ENCODE data around the gene SLX9. TPM values are rescaled to one million over a fixed set of nuclear protein-coding genes. Genes with fewer than 3 reads are reported as not detected.

SLX9 gene
- total RNA-seq, 1 donor: 5.2 TPM

DNA sequence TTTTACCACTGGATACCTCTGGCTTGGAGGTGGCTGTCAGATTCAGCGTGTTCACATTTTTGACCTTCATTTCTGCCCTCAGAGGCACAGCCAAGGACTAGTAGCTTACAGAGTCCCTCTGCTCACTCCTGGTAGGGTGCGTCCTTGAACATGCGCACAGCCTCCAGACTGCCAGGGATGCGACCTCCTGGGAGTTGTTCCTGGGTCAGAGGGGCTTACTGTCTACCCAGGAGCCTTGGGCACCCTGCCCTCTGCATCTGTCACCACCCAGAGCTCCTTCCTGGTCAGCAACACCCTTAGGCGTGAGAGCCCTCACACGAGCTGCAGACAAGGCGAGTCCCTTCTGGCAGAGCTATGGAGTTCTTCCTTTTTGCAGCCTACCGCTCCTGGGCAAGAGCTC is 1.7 kb downstream of the SLX9 start:
- Histone ChIP-seq H3K27me3 (ENCODE audit: insufficient read depth, low read length) (no peaks in the 10 kb centered on the region), H3K4me3 (ENCODE audit: low read length) (no peak overlapping the region), H3K4me1 (ENCODE audit: insufficient read depth, low read length) (peaks cover 30% of the 10 kb centered on the region), H3K9me3 (ENCODE audit: low read depth, low read length) (no peaks in the 10 kb centered on the region)

DNA sequence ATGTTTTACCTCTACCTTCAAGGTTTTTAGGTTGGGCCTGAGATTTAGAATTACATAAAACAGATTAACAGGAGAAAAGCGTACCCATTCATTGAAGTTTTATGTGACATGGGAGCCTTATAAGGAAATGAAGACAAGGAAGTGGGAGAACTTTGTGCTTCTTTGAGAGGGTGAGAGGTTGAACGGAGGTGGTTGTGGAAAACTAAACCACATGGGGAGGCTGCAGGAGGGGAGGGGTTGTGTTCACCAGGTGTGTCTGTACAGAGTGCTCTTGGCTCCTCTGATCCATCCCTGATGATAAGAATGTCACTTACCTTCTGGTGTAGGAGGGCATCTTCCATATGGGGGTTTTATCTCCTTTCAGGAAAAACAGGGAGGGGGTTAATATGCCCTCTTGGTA is 2.7 kb downstream of the SLX9 start:
- Histone ChIP-seq H3K4me3 (ENCODE audit: low read length) (no peak overlapping the region), H3K27me3 (ENCODE audit: insufficient read depth, low read length) (no peaks in the 10 kb centered on the region), H3K4me1 (ENCODE audit: insufficient read depth, low read length) (peaks cover 30% of the 10 kb centered on the region), H3K9me3 (ENCODE audit: low read depth, low read length) (no peaks in the 10 kb centered on the region)

DNA sequence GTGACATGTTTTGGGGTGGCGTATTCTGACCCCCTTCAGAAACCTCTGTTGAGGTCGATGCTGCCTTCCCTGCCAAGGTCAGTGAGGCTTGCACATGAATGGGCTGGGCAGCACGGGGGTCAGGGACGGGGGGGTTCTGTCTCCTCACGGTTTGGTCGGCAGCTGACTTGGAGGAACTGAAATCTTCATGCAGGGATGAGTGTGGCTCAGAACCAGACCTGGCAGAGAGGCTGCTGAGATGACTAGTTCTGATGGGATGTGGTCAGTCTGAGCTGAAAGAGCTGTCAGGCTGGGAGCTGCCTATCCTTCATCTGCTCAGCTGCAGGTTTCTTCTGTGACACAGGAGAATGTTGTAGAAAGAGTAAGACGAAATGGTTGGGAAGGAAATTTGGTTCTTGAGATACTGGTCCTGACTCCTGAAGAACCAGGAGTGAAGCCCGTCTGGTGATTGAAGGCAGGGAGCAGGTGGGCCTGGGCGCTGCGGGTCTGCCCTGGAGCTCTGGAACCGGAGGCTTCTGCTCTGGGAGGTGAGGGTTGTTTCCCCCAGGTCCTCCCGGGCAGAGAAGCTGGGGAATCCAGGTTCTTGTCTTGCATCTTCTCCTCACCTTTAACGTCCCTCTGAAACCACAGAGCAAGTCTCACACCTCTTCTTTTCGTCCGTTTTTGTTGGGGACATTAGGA is 3.3 kb downstream of the SLX9 start:
- peaks cover 30% of the 10 kb centered on the region for H3K4me1 ChIP-seq (ENCODE audit: insufficient read depth, low read length)
- no peaks in the 10 kb centered on the region for H3K9me3 ChIP-seq (ENCODE audit: low read depth, low read length)
- H3K4me3 ChIP-seq (ENCODE audit: low read length): no peak overlapping the region
- no peaks in the 10 kb centered on the region for H3K27me3 ChIP-seq (ENCODE audit: insufficient read depth, low read length)

DNA sequence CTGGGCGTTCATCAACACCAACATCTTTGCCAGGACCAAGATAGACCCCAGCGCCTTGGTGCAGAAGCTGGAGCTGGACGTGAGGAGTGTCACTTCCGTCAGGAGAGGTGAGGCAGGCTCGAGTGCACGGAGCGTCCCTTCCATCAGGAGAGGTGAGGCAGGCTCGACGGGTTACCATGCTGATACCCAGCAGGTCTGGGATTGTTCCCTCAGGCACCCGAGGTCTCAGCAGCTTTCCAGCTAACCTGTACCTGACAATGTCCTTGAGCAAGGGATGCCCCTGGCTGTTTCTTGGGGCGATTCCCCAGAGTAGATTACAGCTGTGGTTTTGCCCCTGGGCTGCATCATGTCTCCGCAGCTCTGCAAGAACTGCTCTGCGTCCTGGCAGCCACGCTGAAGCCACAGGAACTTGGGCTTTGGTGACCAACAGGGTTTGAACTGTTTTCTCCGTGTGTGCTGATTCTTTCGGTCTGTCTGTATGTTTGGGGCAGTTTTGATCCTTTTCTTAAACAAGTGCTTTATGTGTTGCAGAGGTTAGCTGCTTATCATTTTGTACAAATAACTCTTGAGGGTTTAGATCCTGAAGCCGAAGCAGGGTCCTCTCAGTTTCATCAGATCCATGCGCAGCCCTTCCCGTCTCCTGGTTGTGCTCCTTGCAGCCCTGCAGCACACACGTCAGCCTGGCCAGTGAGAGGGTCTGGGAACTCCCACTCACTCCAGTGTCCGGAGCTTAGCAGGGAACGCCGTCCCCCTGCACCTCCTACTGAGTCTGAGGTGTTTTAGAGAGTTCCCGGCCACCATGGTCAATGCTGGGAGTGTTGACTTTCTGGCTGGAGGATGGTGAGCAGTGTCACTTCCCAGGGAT is 4.1 kb downstream of the SLX9 start:
- H3K9me3 ChIP-seq (ENCODE audit: low read depth, low read length): no peaks in the 10 kb centered on the region
- peaks cover 27% of the 10 kb centered on the region for H3K4me1 ChIP-seq (ENCODE audit: insufficient read depth, low read length)
- no peak overlapping the region for H3K4me3 ChIP-seq (ENCODE audit: low read length)
- no peaks in the 10 kb centered on the region for H3K27me3 ChIP-seq (ENCODE audit: insufficient read depth, low read length)

DNA sequence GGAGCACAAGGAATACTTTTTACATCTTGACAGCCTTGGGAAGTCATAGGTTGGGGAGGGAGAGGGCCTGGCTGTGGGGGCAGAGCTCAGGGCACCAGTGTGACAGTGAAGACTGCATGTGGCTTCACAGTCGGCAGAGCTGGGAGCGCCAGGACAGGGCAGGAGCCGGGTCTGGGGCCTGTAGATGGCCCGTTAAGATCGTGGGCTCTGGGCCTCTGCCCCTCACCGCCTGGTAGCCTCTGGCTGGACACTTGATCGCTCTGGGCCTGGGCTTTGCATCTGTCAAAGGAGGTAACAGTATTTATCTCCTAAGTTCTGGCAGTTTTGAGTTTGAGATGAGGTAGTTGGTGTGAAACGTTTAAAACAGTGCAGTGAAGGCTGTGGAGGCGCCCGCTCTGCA is 4.8 kb downstream of the SLX9 start:
- Histone ChIP-seq H3K4me1 (ENCODE audit: insufficient read depth, low read length) (peaks cover 22% of the 10 kb centered on the region), H3K4me3 (ENCODE audit: low read length) (no peak overlapping the region), H3K9me3 (ENCODE audit: low read depth, low read length) (no peaks in the 10 kb centered on the region), H3K27me3 (ENCODE audit: insufficient read depth, low read length) (no peaks in the 10 kb centered on the region)

DNA sequence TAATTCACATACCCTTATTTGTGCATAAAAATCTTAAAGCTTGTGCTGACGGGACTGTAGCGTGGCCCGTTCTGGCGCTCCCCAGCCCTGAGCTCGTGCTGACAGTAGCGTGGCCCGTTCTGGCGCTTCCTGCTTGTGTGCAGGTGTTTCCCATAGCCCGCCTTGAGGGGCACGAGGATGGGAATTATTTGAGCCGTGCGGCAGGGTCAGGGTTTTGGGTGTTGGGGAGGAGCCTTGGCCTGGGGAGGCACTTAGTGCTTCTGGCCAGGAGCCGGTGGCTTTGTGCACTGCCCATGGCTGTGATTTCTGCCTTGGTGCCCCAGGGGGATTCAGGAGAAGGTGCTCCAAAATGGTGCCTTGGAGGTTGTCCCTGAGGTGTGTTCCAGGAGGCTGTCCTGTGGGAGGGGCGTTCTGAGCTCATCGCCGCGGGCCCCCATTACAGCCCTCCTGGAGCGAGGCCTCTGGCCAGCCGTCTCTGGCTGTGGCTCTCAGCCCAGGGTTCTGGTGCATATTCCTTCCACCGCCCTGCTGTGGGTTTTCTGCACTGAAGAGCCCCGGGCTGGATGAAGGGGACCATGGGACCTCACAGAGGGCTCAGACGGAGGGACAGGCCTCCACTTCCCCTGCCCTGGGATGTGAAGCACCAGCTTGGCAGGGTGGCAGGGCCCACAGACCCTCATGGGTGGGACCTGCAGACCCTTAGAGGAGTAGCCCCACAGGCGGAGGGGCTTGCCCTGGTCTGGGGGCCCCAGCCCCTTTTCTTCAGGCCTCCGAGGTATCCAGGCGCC is 6.6 kb downstream of the SLX9 start:
- Histone ChIP-seq H3K9me3 (ENCODE audit: low read depth, low read length) (no peaks in the 10 kb centered on the region), H3K4me3 (ENCODE audit: low read length) (no peak overlapping the region), H3K4me1 (ENCODE audit: insufficient read depth, low read length) (peaks cover 14% of the 10 kb centered on the region), H3K27me3 (ENCODE audit: insufficient read depth, low read length) (no peaks in the 10 kb centered on the region)

DNA sequence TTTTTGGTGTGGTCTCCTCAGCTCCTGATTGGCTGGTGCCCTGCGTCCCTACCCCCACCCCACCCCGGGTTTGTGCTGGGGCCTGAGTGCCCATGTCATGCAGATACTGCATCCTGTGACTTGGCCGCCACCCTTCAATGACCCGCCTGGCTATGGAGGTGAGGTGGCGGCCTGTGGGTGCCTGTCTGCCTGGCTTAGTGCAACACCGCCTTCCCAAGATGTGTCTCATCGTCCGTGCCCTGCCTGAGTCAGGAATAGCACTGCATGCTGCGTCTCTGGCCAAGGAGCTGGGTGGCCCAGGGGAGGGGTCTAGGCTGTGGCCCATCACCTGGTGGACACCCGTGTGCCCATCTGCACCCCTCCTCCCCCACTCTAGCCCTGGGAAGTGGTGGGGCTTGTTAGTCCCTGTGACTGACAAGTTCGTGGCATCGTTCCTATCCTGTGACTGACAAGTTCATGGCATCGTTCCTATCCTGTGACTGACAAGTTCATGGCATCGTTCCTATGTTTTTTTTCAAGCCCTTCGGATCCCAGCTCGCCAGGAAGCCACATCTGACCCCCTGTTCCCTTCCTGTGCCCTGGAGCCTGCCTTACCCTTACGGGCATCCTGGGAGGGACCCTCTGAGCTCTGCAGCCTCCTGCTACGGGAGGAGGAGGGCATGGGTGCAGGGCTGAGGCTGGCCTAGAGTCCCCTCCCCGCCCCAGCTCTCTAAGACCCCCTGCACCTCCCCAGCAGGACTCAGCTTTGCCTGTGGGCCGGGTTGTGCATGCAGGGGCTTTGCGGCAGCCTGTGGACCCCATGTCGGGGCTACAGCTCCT is 7.5 kb downstream of the SLX9 start:
- no peaks in the 10 kb centered on the region for H3K9me3 ChIP-seq (ENCODE audit: low read depth, low read length)
- H3K27me3 ChIP-seq (ENCODE audit: insufficient read depth, low read length): no peaks in the 10 kb centered on the region
- H3K4me3 ChIP-seq (ENCODE audit: low read length): no peak overlapping the region
- H3K4me1 ChIP-seq (ENCODE audit: insufficient read depth, low read length): peaks cover 10% of the 10 kb centered on the region

DNA sequence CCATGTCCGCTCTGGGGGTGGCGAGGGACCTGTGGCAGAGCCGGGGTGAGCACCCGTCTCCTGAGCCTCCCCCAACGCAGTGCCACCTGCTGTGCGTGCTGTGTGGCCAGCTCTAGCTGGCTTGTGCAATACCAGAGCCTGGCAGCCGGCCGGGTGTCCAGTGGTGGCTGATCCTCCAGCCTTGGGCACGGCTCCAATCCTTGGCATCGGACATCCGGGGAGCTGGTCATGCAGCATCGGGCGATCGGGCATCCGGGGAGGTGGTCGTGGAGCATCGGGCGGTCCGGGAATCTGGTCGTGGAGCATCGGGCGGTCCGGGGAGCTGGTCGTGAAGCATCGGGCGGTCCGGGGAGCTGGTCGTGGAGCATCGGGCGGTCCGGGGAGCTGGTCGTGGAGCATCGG is 8.1 kb downstream of the SLX9 start:
- peaks cover 6% of the 10 kb centered on the region for H3K4me1 ChIP-seq (ENCODE audit: insufficient read depth, low read length)
- no peaks in the 10 kb centered on the region for H3K9me3 ChIP-seq (ENCODE audit: low read depth, low read length)
- H3K27me3 ChIP-seq (ENCODE audit: insufficient read depth, low read length): no peaks in the 10 kb centered on the region
- no peak overlapping the region for H3K4me3 ChIP-seq (ENCODE audit: low read length)

DNA sequence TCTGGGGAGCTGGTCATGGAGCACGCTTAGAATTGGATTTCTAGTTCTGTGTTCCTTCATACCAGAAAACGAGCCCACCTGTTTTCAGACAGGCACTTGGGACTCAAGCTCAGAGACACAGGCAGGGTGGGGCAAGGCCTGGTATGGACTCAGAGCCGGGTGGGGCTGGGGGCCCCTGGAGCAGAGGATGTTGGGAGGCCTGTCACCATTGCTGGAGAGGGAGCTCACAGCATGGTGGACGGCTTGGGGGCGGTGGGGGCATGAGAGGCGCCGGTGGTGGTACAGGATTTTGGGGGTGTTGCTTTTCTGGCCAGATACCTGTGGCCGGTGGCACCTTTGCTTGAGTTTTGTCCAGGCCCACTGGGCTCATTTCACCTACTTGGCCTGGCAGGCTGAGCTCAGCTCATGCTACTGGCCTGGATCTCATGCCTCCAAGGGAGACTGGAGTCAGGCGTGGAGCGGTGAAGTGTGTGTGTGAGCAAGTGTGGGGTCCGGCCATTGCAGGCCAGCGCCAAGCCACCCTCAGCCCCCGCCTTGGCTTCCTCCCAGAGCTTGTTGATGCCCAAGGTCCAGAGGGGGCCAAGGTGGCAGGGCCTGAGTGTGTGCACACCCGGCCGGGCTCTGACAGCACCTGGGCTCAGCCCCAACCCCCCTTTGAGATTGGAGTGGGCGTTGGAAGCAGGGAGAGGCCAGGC is 8.7 kb downstream of the SLX9 start:
- no peaks in the 10 kb centered on the region for H3K27me3 ChIP-seq (ENCODE audit: insufficient read depth, low read length)
- peaks cover 6% of the 10 kb centered on the region for H3K4me1 ChIP-seq (ENCODE audit: insufficient read depth, low read length)
- no peaks in the 10 kb centered on the region for H3K9me3 ChIP-seq (ENCODE audit: low read depth, low read length)
- H3K4me3 ChIP-seq (ENCODE audit: low read length): no peak overlapping the region

DNA sequence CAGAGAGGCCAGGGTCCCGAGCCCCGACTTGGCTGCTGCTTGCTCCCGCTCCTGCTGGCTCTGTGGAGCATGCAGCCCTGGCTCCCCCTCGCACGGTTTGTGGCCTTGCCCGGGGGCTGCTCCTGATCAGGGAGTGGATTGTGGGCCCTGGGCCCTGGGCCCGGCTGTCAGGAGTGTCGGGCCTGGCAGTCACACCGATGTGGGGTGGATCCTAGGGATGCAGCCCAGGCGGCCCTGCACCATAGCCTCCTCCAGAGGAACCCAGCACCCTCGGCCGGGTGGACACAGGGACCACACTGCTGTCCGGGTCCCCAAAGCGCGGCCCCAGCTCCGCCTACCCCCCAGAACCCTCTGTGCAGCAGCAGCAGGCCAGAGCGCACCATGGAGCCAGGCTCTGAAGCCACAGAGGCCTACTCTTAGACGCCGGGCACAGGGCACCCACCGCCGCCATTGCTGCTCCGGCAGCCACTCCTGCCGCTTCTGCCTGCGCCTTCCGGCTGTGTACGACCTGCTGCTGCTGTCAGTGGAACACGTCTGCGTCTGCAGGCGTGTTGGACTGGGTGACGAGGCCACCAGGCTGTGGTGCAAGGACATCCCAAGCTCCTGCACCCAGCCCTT is 9.4 kb downstream of the SLX9 start:
- Histone ChIP-seq H3K9me3 (ENCODE audit: low read depth, low read length) (no peaks in the 10 kb centered on the region), H3K4me1 (ENCODE audit: insufficient read depth, low read length) (peaks cover 6% of the 10 kb centered on the region), H3K27me3 (ENCODE audit: insufficient read depth, low read length) (no peaks in the 10 kb centered on the region), H3K4me3 (ENCODE audit: low read length) (no peak overlapping the region)

DNA sequence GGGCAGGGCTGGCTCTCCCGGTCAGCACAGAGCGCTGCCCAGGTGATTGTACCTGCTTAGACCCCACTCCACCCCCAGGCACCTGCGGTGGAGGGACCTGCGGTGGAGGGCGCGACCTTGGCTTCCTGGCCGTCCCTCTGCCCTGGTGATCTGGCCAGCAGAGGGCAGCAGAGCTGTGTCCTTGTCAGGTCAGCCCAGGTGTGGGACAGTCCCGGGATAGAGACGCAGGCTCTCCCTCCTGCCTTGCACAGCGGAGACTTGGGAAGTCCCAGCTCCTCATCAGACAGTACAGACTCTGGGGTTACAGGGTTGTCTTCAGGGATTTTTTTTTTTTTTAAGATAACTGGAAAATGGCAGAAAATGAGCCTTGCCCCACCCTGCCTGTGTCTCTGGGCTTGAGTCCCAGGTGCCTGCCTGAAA is 10.0 kb downstream of the SLX9 start:
- Histone ChIP-seq H3K4me3 (ENCODE audit: low read length) (no peak overlapping the region), H3K27me3 (ENCODE audit: insufficient read depth, low read length) (no peaks in the 10 kb centered on the region), H3K9me3 (ENCODE audit: low read depth, low read length) (no peaks in the 10 kb centered on the region), H3K4me1 (ENCODE audit: insufficient read depth, low read length) (peaks cover 6% of the 10 kb centered on the region)

DNA sequence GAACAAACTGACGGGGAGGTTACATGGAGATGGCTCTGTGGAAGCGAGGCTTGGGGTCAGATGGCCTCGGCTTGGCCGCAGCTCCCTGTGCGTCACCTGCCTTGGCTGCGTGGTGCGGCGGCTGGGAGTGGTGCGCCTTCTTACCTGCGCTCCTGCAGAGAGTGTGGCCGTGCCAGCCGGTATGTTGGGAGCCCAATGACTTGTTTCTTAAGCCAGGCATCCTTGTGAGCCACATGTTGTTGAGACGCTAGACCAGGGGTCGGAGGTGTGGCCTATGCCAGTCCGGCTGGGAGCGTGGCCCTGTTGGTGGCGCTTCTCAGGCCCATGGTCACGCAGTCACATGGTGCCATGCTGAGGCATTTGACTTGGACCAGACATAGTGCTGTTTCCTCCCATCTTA is 10.5 kb downstream of the SLX9 start:
- no peaks in the 10 kb centered on the region for H3K9me3 ChIP-seq (ENCODE audit: low read depth, low read length)
- H3K4me1 ChIP-seq (ENCODE audit: insufficient read depth, low read length): peaks cover 6% of the 10 kb centered on the region
- no peaks in the 10 kb centered on the region for H3K27me3 ChIP-seq (ENCODE audit: insufficient read depth, low read length)
- no peak overlapping the region for H3K4me3 ChIP-seq (ENCODE audit: low read length)

DNA sequence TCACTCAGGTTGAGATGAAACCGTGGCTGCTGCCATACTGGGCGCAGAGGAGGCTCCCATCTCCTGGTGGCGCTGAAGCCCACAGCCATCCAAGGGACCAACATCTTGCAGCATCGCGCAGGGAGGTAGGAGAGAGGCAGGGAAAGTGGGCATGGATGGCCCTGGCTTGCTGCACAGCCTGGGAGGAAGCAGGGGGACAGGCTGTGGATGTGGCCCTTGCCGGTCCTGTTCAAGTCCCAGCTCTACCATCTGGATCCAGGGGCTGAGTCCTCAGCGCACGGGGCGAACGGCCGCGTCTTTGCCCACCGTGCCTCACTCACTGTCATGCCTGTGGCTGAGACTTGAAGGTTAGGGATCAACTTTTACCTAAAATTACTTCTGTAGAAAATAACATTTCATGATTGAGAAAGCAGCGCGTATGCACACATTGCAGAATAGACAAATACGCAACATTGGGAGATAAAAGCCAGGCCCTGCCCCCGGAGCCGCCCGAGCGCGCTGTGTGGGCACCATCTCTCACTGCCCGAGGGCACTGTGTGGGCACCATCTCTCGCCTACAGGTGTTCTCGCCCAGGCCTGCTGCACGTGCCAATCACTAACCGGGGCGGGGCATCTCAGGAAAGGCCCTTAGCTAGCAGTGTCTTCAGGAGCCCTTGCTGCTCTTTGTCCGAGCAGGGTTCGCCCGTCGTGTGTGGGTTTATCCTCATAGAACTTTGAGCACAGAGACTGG is 11.5 kb downstream of the SLX9 start:
- H3K9me3 ChIP-seq (ENCODE audit: low read depth, low read length): no peaks in the 10 kb centered on the region
- peaks cover 6% of the 10 kb centered on the region for H3K4me1 ChIP-seq (ENCODE audit: insufficient read depth, low read length)
- no peak overlapping the region for H3K4me3 ChIP-seq (ENCODE audit: low read length)
- no peaks in the 10 kb centered on the region for H3K27me3 ChIP-seq (ENCODE audit: insufficient read depth, low read length)

All from mononuclear cell (primary cell).